ENCODE data around the gene DOCK2. TPM values are rescaled to one million over a fixed set of nuclear protein-coding genes. Genes with fewer than 3 reads are reported as not detected.

The DOCK2 gene
- total RNA-seq, 4 donors from 2014 or later = 2.3 to 11.2 (median 3.2) TPM

DNA sequence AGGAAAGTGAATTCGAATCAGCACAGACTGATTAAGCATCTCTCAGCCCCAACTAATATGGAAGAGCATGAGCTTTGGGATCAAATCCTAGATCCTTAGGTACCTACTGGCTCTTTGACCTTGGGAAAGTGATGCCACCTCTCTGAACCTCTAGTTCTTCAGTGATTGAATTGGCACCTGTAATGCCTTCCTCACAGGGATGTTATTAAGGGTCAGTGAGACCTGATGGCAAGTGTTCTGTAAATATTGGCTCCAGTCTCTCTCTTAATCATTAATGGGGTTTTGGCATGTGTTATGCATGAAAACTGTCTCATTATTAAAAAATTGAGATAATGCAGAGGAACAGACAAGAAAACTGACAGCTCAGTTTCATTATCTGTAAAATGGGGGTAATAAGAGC, 227.4 kb downstream of the DOCK2 start:
- no peaks in the 10 kb centered on the region for H3K27me3 ChIP-seq
- WGBS = 95% methylated on average over 1 of the region's 1 CpG
- no peaks in the 10 kb centered on the region for H3K36me3 ChIP-seq
- H3K4me3 ChIP-seq = no peak overlapping the region
- H3K9me3 ChIP-seq = no peaks in the 10 kb centered on the region
- no peak overlapping the region for H3K27ac ChIP-seq
- TF ChIP-seq EP300 (IDR thresholded peaks at IDR 0.05) (no peak), POLR2AphosphoS5 (IDR thresholded peaks at IDR 0.05) (no peak), POLR2A (IDR thresholded peaks at IDR 0.05) (no peak)
- TF ChIP-seq, protein P1, sequence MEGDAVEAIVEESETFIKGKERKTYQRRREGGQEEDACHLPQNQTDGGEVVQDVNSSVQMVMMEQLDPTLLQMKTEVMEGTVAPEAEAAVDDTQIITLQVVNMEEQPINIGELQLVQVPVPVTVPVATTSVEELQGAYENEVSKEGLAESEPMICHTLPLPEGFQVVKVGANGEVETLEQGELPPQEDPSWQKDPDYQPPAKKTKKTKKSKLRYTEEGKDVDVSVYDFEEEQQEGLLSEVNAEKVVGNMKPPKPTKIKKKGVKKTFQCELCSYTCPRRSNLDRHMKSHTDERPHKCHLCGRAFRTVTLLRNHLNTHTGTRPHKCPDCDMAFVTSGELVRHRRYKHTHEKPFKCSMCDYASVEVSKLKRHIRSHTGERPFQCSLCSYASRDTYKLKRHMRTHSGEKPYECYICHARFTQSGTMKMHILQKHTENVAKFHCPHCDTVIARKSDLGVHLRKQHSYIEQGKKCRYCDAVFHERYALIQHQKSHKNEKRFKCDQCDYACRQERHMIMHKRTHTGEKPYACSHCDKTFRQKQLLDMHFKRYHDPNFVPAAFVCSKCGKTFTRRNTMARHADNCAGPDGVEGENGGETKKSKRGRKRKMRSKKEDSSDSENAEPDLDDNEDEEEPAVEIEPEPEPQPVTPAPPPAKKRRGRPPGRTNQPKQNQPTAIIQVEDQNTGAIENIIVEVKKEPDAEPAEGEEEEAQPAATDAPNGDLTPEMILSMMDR (IDR thresholded peaks at IDR 0.05) = no peak
- no peaks in the 10 kb centered on the region for H3K4me1 ChIP-seq
- no peak for DNase-seq (ENCODE audit: low spot score in 2 of 2)

DNA sequence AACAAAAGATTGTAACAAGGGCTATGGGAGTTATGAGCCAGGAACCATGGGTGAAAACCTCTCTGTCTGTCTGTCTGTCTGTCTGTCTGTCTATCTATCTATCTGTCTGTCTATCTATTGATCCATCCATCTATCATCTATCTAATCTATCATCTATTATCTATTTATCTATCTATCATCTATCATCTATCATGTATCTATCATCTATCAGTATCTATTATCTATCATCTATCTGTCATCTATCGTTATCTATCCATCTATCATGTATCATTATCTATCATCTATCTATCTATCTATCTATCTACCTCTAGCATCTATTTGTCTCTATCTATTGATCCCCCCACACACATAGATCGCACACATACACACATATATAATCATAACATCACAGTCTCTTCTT, 230.3 kb downstream of the DOCK2 start:
- no peak overlapping the region for H3K27ac ChIP-seq
- WGBS = 91% methylated on average over 2 of the region's 2 CpGs
- TF ChIP-seq POLR2A (IDR thresholded peaks at IDR 0.05) = no peak
- TF ChIP-seq EP300 (IDR thresholded peaks at IDR 0.05) = no peak
- TF ChIP-seq POLR2AphosphoS5 (IDR thresholded peaks at IDR 0.05) = no peak
- TF ChIP-seq, protein P1 (IDR thresholded peaks at IDR 0.05) = no peak
- no peaks in the 10 kb centered on the region for H3K9me3 ChIP-seq
- no peaks in the 10 kb centered on the region for H3K36me3 ChIP-seq
- H3K27me3 ChIP-seq = no peaks in the 10 kb centered on the region
- no peaks in the 10 kb centered on the region for H3K4me1 ChIP-seq
- H3K4me3 ChIP-seq = no peak overlapping the region
- DNase-seq (ENCODE audit: low spot score in 2 of 2) = no peak

DNA sequence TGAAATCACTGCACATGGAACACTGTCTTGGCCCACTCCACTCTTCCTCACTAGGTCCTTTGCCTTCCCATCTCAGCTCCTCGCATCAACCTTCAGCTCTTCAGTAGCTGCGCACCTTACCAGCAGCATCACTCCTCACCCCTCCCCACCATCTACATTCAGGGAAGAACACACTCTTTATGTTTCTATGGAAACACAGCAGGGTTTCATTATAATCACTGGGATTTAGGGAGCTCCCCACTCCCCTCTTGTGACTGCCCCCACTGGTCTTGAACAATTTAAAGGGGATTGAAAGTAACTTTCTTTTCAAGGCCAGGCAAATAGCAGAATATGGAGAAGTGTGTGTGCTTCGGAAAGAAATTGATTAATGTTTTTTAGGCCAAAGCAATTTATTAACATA, 232.0 kb downstream of the DOCK2 start:
- Histone ChIP-seq H3K36me3 (no peaks in the 10 kb centered on the region), H3K4me3 (no peak overlapping the region), H3K27me3 (no peaks in the 10 kb centered on the region), H3K9me3 (no peaks in the 10 kb centered on the region), H3K4me1 (no peaks in the 10 kb centered on the region), H3K27ac (no peak overlapping the region)
- TF ChIP-seq EP300 (IDR thresholded peaks at IDR 0.05) (no peak), POLR2AphosphoS5 (IDR thresholded peaks at IDR 0.05) (no peak), POLR2A (IDR thresholded peaks at IDR 0.05) (no peak)
- TF ChIP-seq, protein P1 (IDR thresholded peaks at IDR 0.05) = no peak
- 93% methylated on average over 3 of the region's 3 CpGs for WGBS
- DNase-seq (ENCODE audit: low spot score in 2 of 2) = no peak

DNA sequence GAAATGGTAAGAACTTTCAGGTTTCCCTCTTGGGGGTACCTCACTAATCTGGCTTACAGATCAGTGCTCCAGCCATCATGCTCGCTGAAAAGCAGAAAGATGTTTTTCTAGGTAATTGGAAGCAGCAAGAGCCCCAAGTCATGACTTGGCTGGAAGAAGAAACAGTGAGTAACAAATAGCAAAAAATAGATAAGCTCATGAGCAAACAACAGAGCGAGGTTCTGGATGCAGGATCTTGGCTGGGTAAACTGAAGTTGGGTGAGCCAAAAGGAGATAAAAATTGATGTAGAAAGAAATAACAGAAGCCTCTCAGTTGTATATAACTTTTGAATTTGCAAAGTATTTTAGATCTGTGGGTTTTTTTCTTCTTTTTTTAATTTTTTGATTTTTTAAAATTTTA, 233.1 kb downstream of the DOCK2 start:
- DNase-seq (ENCODE audit: low spot score in 2 of 2) = no peak
- TF ChIP-seq EP300 (IDR thresholded peaks at IDR 0.05) (no peak), POLR2AphosphoS5 (IDR thresholded peaks at IDR 0.05) (no peak), POLR2A (IDR thresholded peaks at IDR 0.05) (no peak)
- TF ChIP-seq, protein P1 (IDR thresholded peaks at IDR 0.05) = no peak
- 63% methylated on average over 2 of the region's 2 CpGs for whole genome bisulfite sequencing
- Histone ChIP-seq H3K27ac (no peak overlapping the region), H3K27me3 (no peaks in the 10 kb centered on the region), H3K9me3 (no peaks in the 10 kb centered on the region), H3K4me1 (no peaks in the 10 kb centered on the region), H3K4me3 (no peak overlapping the region), H3K36me3 (no peaks in the 10 kb centered on the region)

DNA sequence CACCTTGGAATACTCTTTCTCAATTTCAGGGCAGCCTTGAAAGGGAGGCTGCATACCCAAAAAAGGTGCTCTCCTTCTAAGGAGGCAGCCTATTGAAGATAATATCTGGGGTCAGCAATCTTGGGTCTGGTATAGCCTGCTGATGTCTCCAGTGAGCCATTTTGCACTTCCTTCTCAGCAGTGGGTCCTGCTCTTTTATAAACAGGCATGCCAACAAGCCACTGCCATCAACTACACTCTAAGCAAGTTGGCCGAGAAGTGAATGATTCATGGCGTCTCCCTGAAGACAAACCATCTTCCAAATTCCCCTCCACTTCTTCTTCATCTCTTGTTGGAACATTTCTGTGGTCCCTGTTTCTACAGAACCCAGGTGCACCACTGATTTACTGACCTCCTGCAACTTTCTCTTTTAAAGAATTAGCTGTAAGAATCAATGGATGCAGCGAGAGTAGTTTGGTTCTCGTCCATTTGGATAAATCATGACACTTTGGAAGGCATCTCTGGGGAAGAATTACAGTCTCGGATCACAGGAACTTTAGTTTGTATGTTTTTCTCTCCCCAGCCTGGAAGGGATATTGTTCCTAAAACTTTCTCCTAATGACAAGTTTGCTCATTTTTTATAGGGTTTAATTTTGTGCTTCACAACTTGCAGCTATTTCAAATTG, 234.9 kb downstream of the DOCK2 start:
- no peak overlapping the region for H3K4me3 ChIP-seq
- no peaks in the 10 kb centered on the region for H3K9me3 ChIP-seq
- TF ChIP-seq, protein P1 (IDR thresholded peaks at IDR 0.05) = no peak
- TF ChIP-seq EP300 (IDR thresholded peaks at IDR 0.05) (no peak), POLR2A (IDR thresholded peaks at IDR 0.05) (no peak), POLR2AphosphoS5 (IDR thresholded peaks at IDR 0.05) (no peak)
- DNase-seq (ENCODE audit: low spot score in 2 of 2) = no peak
- H3K27me3 ChIP-seq = no peaks in the 10 kb centered on the region
- WGBS = 69% methylated on average over 5 of the region's 5 CpGs
- no peaks in the 10 kb centered on the region for H3K4me1 ChIP-seq
- no peaks in the 10 kb centered on the region for H3K36me3 ChIP-seq
- H3K27ac ChIP-seq = no peak overlapping the region
